ENCODE data around the gene NRP1.
A peak's percentile ranks its signal among the peaks of the same experiment; 100 is the strongest.

NRP1 gene

GRCh38 chr10:33332183-33333065 is 2.0 kb downstream of the NRP1 start:
- ATAC-seq (ENCODE audit: low read depth): no peak
- H3K4me1 ChIP-seq (ENCODE audit: insufficient read depth, poor library complexity, severe bottlenecking): peaks cover 21% of the 10 kb centered on the region
- H3K9me3 ChIP-seq (ENCODE audit: severe bottlenecking): no peaks in the 10 kb centered on the region
- H3K36me3 ChIP-seq (ENCODE audit: low read depth): peaks cover 53% of the 10 kb centered on the region
- peak overlapping the region; percentile 71 for H3K4me3 ChIP-seq (ENCODE audit: severe bottlenecking)
- no peaks in the 10 kb centered on the region for H3K27me3 ChIP-seq (ENCODE audit: insufficient read depth, poor library complexity, severe bottlenecking)
- no peak for TF ChIP-seq CTCF (IDR thresholded peaks at IDR 0.05; ENCODE audit: poor library complexity, severe bottlenecking)
- peak overlapping the region; percentile 75 for H3K27ac ChIP-seq (ENCODE audit: poor library complexity, severe bottlenecking)
- no peak for DNase-seq (ENCODE audit: low spot score)

- TF ChIP-seq CTCF (IDR thresholded peaks at IDR 0.05; ENCODE audit: poor library complexity, severe bottlenecking): no peak
- peaks cover 32% of the 10 kb centered on the region for H3K4me1 ChIP-seq (ENCODE audit: insufficient read depth, poor library complexity, severe bottlenecking)
- no peak for ATAC-seq (ENCODE audit: low read depth)
- peak overlapping the region; percentile 71 for H3K4me3 ChIP-seq (ENCODE audit: severe bottlenecking)
- DNase-seq (ENCODE audit: low spot score): no peak
- H3K27ac ChIP-seq (ENCODE audit: poor library complexity, severe bottlenecking): peak overlapping the region; percentile 75
- no peaks in the 10 kb centered on the region for H3K9me3 ChIP-seq (ENCODE audit: severe bottlenecking)
- no peaks in the 10 kb centered on the region for H3K27me3 ChIP-seq (ENCODE audit: insufficient read depth, poor library complexity, severe bottlenecking)
- peaks cover 64% of the 10 kb centered on the region for H3K36me3 ChIP-seq (ENCODE audit: low read depth)
Observed at GRCh38 chr10:33331379-33331694, 3.1 kb downstream of the NRP1 start.

- H3K27ac ChIP-seq (ENCODE audit: poor library complexity, severe bottlenecking): peak overlapping the region; percentile 75
Observed at GRCh38 chr10:33330543-33331378, 3.7 kb downstream of the NRP1 start.

GRCh38 chr10:33329178-33329577 is 5.3 kb downstream of the NRP1 start:
- H3K36me3 ChIP-seq (ENCODE audit: low read depth): peaks cover 85% of the 10 kb centered on the region
- H3K4me1 ChIP-seq (ENCODE audit: insufficient read depth, poor library complexity, severe bottlenecking): peaks cover 34% of the 10 kb centered on the region
- no peak for TF ChIP-seq CTCF (IDR thresholded peaks at IDR 0.05; ENCODE audit: poor library complexity, severe bottlenecking)
- H3K4me3 ChIP-seq (ENCODE audit: severe bottlenecking): no peak overlapping the region
- DNase-seq (ENCODE audit: low spot score) (no peak), ATAC-seq (ENCODE audit: low read depth) (no peak)
- H3K27ac ChIP-seq (ENCODE audit: poor library complexity, severe bottlenecking): no peak overlapping the region
- no peaks in the 10 kb centered on the region for H3K27me3 ChIP-seq (ENCODE audit: insufficient read depth, poor library complexity, severe bottlenecking)
- no peaks in the 10 kb centered on the region for H3K9me3 ChIP-seq (ENCODE audit: severe bottlenecking)

More at GRCh38 chr10:33330543-33331378, 3.7 kb downstream of the NRP1 start:
- Histone ChIP-seq H3K4me1 (ENCODE audit: insufficient read depth, poor library complexity, severe bottlenecking) (peaks cover 34% of the 10 kb centered on the region), H3K36me3 (ENCODE audit: low read depth) (peaks cover 69% of the 10 kb centered on the region), H3K4me3 (ENCODE audit: severe bottlenecking) (peak overlapping the region; percentile 71), H3K9me3 (ENCODE audit: severe bottlenecking) (no peaks in the 10 kb centered on the region), H3K27me3 (ENCODE audit: insufficient read depth, poor library complexity, severe bottlenecking) (no peaks in the 10 kb centered on the region)
- ATAC-seq (ENCODE audit: low read depth) (peak; percentile 38), DNase-seq (ENCODE audit: low spot score) (no peak)
- peak; percentile 95 for TF ChIP-seq CTCF (IDR thresholded peaks at IDR 0.05; ENCODE audit: poor library complexity, severe bottlenecking)
